ENCODE data around the gene SLC2A5.
A peak's percentile ranks its signal among the peaks of the same experiment; 100 is the strongest.

The SLC2A5 gene

DNA sequence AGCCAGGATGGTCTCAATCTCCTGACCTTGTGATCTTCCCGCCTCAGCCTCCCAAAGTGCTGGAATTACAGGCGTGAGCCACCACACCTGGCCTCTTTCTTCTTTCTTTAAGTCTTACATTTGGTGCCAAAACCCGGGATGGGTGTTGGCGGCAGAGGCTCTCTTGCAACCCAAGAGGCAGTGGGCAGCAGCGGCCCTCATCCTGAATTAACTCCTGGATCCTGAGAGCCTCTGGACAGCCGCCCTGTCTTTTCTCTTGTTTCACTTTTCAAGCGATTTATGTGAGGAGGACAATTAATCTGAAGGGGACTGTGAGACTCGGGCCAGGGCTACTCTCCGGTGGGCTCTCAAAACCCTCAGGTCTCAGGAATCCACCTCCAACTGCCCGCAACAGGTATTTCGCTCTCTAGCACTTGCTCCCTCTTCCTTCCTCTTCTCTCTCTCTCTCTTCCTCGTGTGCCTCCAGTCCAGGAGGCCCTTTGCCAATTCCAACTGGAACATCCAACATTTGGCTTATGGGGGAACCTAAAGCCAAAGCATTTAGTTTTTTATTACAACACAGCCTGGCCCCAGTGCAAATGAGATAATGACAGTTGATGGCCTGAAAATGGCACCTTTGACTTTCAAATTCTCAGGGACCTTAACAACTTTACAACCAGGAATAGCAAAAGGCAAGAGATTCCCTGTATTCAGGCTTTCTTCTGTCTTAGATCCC is 18.1 kb upstream of the SLC2A5 start:
- no peak for DNase-seq

DNA sequence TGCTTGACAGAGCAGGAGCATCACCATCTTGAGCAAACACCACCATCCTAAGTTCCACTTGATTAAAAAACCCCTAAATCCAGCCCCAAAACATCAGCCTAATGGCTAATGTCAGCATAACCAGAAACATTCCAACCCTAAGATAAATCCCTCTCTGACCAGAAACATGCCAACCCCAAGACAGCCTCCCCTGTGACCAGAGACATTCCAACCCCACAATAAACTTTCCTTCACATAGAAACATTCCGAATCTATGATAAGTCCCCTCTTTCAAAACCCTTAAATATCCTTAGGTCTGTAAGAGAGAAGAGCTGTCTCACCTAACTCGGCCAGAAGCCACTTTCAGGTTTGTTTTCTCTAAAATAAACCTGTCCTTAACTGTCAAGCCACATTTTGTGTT is 17.4 kb upstream of the SLC2A5 start:
- DNase-seq = no peak

DNA sequence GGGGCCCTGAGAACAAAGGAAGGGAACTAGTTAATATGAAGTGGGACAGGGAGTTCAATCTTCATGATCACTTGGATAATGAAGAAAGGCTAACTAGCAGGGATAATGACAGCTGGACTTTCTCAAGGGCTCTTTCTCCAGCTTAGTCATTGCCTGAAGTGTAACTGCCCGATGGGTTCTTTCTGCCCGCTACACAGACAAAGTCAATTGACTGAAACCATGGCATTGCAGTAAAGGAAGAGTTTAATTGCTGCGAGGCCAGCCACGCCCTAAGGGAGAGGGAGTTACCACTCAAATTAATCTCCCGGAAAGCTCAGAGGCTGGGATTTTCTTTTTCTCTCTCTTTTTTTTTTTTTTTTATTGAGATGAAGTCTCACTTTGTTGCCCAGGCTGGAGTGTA is 16.6 kb upstream of the SLC2A5 start:
- no peak for DNase-seq

DNA sequence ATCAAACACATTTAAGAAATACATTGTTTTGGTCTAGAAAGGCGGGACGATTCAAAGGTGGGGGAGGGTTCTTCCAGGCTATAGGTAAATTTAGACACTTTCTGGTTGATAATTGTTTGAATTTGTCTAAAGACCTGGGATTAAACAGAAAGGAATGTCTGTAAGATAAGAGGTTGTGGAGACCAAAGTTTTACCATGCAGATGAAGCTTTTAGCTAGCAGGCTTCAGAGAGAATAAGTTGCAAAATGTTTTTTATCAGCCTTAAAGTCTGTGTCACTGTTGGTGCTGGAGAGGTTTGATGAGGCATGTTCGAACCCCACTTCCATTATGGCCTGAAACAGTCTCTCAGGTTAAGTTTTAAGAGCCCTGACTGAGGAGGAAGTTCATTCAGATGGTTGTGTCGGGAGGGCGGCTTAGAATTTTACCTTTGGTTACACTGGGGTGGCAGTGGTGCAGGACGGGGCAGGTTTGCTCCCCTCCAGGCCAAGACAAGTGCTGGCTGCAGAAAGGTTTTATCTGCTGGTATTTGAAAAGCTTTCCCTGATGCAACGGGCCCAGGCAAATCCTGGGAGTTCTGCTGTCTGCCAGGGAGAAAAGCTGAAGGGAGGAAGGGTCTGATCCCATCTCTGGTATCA is 16.0 kb upstream of the SLC2A5 start:
- no peak for DNase-seq

DNA sequence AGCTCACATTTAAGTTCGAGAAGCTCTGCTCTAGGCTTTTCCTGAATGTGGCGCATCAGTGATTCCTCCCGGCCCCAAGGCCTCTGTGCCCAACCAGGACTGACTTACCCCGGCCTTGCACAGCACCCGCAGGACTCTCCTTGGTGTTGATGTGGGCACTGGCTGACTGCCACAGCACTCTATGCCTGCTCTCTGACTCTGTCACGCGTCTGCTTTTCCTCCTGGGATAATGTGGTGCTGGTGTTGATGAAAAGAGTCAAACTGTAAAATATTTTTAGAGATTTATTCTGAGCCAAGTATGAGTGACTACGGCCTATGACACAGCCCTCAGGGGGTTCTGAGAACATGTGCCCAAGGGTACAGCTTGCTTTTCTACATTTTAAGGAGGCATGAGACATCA is 15.5 kb upstream of the SLC2A5 start:
- no peak for DNase-seq

DNA sequence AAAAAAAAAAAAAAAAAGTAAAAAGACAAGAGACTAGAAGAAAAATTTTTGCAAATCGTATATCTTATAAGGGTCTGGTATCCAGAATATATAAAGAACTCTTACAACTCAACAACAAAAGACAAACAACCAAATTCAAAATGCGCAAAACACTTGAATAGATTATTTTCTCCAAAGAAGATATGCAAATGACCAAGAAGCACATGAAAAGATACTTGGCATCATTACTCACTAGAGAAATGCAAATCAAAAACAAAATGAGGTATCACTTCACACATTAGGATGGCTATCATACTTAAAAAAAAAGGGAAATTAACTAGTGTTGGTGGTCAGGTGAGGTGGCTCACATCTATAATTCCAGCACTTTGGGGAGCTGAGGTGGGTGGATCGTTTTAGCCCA is 12.0 kb upstream of the SLC2A5 start:
- DNase-seq = no peak

DNA sequence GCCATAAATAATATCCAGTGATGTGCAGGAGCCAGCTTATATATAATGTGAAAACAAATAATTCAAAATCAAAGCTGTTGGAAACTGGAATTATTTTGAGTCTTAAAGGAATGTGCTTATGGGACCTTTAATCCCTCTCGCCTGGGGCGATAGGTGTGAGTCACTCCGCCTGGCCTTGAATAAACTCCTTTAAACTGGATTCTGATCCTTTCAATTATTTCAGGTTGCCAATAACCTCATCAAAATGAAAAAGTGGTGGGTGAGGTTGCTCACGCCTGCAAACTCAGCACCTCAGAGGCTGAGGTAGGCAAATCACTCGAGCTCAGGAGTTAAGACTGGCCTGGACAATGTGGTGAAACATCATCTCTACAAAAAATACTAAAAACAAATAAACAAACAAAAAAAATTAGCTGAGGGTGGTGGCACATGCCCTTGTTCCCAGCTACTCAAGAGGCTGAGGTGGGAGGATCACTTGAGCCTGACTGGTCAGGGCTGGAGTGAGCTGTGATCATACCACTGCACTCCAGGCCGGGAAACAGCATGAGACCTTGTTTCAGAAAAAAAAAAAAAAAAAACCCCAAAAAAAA is 11.4 kb upstream of the SLC2A5 start:
- DNase-seq = peak; percentile 62

DNA sequence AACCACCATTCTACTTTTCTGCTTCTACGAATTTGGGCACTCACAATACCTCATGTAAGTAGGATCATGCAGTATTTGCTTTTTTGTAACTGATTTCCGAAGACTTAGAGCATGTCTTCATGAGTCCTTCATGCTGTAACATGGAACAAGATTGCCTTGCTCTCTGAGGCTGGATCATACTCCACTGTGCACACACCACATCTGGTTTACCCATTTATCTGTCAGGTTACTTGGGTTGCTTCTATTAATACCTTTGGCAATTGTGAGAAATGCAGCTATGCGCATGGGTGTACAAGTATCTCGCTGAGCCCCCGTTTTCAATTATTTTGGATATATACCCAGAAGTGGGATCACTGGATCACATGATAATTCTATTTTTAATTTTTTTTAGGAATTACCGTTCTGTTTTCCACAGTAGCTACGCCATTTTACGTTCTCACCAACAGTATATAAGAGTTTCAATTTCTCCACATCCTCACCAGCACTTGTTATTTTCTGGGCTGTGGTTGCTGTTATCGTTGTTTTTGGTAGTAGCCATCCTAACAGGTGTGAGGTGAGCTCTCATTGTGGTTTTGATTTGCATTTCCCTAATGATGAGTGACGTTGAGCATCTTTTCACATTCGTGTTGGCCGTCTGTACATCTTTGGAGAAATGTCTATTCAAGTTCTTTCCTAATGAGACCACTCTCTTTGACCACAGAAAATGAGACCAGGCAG is 10.7 kb upstream of the SLC2A5 start:
- no peak for DNase-seq

DNA sequence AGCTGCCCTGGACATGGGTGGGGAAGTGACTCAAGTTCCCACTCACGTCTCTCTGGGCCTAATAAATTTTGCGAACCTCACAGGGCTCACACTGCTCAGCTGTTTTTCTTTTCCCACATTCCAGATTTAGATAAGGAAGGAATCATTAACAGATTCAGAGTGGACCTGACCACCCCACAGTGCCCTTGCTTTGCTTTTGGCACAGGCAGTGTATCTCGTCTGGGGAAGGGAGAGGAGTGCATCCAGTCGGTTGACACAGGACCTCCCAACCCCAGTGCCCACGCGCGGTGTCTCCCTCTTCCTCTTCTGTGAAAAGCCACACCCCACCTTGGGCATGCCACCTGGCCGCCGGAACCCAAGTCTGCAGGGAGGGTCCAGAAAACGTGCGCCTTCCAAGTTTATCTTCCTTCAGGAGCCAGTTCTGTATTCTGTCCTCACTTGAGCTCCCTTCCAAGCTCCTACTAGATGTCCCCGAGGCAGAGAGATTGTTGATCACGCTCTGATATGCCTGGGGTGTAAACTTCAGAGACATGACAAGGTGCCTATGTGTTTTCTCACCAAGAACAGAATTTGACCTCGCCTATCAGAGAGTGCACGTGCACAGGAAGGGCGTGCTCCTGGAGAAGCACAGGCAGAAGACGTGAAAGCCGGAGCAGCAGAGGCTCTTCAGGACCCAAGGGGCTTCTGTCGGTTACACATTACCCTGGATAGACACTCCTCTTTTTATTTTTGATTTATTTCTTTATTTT is 9.5 kb upstream of the SLC2A5 start:
- DNase-seq = no peak

DNA sequence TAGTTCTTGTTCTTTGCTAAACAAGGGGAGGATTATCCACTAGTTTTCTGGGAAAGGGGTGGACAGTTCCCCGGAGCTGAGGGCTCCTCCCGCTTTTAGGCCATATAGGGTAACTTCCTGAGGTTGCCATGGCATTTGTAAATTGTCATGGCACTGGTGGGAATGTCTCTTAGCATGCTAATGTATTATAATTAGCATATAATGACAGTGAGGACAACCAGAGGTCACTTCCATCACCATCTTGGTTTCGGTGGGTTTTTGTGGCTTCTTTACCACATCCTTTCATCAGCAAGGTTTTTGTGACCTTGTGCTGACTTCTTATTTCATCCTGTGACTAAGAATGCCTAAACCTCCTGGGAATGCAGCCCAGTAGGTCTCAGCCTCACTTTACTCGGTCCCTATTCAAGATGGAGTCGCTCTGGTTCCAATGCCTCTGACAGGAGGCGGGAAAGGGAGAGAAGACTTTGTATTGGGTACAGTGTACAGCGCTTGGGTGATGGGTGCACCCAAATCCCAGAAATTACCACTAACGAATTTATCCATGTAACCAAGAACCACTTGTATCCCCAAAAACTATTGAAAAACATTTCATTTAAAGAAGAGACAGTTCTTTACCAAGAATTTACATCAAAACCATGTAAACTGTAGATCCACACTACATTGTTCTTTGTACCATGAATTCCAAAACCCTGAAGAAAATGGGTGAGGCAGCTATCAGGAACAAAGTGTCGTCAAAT is 8.7 kb upstream of the SLC2A5 start:
- DNase-seq = no peak

DNA sequence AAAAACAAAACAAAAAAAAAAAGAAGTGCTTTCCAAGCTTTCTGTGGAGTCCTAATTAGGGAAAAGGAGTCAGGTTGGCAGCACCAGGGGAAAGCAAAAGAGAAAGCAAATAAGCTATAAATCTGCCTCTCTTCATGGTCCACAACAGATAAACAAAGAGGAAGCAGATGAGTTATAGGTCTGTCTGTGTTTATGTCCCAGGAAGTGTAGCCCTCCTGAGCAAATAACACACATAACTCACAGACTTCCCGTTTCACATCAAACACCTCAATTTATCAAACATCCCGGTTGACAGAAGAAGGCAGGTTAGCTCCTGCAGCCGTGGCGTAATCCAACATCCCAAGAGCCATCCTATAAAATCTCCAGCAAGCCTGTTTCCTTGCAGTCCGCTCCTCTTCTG is 5.6 kb upstream of the SLC2A5 start:
- DNase-seq = peak; percentile 73

DNA sequence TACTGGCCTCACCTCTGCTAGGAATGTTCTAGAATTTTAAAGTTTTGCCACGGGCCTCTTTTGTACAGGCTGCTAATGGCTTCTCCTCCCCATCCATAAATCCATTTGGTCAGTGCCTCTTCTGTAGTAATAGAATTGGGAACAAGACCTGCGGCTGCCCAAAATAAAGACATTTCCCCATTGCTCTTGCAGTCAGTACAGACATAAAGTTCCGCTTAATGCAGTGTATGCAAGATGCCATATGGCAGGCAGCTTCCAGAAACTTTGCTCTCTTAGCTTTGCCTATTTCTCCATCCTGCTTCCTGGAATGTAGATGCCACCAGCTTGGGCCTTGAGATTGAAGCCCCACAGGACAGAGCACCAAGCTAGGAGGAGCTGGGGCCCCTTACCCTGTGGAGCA is 3.7 kb upstream of the SLC2A5 start:
- no peak for DNase-seq

DNA sequence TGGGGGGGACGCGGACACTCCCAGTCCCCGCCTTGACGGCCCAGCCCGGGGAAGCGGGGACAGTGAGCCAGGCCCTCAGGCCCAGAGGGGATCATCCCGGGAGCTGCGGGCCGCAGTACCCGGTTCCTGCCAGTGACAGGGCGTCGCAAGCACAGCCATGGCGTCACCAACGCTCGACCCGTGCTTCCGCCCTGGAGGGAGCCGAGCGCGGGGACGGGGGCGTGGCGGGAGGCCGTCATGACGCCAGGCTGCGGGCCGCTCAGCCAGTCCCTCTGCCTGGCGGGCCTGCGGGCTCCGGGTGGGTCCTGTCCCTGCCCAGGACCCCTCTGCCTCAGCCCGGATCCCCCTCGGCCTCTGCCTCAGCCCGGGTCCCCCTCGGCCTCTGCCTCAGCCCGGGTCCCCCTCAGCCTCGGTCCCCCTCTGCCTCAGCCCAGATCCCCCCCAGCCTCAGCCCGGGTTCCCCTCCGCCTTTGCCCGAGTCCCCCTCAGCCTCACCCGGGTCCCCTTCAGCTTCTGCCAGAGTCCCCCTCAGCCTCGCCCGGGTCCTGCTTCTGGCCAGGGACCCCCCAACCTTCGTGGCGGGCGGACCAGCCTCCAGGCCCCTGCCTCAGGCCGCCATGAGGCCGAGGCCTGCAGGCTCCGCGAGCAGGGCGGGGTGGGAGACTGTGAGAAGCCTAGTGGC is 2.3 kb upstream of the SLC2A5 start:
- no peak for DNase-seq

DNA sequence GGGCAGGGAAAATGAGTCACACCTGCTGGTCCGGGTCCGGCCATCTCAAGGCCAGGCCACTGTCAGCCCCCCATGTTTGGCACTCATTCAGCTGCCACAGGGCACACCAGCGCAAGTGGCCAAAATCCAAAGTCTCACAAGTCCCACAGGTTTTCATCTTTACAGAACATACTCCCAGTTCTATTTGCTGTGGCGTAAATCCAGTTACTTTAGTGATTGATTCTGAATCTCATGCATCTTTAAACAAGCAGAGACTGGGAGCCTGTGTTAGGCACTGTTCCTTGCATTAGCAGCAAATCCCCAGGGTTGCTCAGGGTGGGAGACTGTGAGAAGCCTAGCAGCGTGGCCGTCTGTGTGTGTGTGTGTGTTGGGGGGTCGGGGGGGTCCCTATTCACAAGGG is 1.1 kb upstream of the SLC2A5 start:
- no peak for DNase-seq

DNA sequence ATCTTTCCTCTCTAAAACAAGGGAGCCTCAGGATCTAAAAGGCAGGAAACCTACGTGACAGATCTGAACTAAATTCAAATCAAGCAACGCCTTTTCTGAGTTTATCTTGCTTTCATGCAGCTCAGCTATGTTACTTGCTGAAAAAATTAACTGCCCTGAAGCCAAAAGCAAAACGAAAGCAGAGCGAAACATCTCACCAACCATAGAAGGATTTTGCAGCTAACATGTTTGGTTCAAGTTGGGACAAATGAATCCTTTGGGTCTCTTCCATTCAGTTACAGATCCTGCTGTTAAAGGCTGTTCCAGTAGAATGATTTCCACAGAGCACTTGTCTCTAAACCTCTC is 482 bp downstream of the SLC2A5 start:
- DNase-seq = no peak

DNA sequence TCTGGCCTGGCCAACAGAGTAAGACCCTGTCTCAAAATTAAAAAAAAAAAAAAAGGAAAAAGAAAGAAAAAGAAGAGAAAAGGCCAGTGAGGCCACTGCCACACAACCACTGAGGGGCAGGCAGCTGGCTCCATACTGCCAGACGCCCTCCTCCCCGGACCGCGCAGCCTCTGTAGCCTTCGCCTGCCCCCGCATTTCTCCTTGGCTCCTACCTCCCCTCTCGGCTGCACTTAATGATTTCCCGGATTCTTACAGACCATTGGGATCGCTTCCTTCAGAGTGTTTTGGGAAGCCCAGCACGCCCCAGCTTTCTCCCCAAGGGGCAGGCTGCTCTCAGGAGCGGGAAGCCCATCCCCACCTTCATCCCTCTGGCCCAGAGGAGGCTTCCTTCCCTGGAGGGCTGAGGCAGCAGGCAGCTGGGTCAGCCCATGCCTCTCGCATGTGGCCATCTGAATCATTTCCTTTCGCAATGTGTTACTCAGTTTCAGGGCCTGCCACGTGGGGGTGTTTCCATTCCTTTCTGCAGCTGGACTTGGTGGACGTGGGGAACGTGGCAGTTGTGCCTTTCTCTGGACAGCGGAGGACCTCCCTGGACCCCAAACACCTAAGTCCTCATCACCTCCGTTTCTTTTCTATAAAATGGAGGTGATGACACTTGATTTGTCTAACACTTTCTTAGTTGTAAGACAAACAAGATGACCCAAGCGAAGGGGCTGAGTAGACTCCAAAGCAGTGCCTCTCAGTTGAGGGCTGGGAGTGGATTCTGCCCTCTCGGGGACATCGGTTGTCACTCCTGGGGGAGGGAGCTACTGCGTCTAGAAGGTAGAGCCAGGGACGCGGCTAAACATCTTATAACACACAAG is 2.3 kb downstream of the SLC2A5 start:
- DNase-seq = peak; percentile 95

DNA sequence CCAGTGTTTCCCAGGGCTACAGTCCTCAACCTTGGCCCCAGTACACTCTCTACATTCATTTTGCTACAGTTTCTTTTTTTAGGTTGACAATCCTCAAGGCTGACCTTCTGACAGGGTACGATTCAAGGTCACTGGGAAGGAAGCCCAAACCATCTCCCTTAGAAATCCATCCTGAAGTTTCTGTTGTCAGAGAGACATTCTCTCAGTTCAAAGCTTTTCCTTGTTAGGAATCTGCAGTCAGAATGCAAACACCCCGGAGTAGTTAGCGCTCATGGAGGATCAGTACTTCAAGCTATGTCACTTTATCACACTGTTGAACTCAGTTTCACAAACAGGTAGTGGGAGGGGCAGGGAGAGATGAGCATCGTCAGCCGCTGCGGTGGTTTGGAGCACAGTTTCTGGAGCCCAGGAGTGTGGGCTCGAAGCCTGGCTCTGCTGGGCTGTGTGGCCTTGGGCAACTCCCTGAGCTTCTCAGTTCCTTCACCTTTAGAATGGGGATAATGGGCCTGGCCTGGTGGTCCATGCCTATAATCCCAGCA is 4.2 kb downstream of the SLC2A5 start:
- DNase-seq = no peak

DNA sequence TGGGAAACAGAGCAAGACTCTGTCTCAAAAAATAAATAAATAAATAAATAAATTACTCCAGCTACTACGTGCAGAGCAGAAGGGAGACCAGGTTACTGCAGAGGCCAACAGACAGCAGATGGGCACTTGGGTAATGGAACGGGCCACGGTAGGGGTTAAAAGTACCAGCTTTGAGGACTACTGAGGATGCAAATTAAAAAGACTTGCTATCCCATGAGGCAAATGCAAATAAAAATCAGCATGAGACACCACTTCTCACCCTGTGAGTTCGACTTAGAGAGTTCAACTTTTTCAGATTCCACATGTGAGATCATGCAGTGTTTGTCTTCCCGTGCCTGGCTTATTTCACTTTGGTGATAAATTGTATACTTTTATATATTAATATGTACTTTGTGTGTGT is 6.6 kb downstream of the SLC2A5 start:
- DNase-seq = no peak

DNA sequence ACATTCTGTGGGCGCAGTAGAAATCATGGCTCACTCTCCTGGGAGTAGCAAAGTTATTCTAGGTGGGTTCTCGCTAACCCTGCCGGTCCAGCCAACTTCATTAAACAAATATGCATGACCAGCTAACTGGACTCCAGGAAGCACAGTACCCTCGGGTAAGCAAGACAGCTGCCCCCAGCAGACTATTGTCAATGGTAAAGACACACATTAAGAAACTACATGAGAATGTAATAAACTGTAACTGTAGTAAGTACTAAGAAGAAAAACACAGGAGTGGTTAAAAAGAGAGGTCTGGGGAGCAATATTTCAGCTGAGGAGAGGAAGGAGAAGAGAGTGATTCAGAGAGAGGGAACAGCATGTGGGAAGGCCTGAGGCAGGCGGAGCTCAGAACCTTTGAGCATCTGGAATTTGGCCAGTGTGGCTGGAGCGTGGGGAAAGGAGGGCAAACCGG is 7.4 kb downstream of the SLC2A5 start:
- no peak for DNase-seq

DNA sequence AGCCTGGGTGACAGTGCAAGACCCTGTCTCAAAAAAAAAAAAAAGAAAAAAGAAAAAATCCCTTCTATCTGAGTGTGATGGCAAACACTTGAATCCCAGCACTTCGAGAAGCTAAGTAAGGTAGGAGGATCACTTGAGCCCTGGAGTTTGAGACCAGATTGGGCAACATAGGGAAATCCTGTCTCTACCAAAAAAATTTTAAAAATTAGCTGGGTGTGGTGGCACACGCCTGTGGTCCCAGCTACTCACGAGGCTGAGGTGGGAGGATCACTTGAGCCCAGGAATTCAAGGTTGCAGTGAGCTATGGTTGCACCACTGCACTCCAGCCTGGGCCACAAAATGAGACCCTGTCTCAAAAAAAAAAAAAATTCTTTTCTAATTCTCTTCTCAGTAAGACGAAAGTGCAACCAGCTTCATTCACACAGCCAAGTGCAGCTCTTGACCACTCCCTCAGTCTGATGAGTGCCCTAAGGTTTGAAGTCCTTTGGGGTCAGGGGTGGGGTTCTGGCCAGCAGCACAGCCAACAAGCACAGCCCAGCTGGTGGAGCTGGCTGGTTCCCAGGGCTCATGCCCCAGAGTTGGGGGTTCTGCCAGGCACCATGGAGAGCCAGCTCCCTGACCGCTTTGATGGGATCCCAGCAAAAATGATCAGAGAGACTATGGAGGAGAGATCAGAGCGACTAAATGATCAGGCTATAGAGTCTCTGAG is 8.0 kb downstream of the SLC2A5 start:
- no peak for DNase-seq

Measured in suppressor macrophage treated with lipopolysaccharide for 4 hours (primary cell).